Stimulated activated naive CD4-positive, alpha-beta T cell treated with Interleukin-2 at 50 U/mL for 16 hours (primary cell): ENCODE results near the gene SLC36A1.
"Not testable (repeated sequence)": the region's sequence is repeated elsewhere in the genome, so short reads cannot be mapped to it uniquely, and the experiment has no call there.

Source experiments
- DNase-seq: peaks from one replicate; lab custom pipeline; 2025; lab: John Stamatoyannopoulos, UW

The SLC36A1 gene

GRCh38 chr5:151483647-151484046 lies 36.2 kb downstream of the SLC36A1 start:
- DNase-seq, result no peak

DNA sequence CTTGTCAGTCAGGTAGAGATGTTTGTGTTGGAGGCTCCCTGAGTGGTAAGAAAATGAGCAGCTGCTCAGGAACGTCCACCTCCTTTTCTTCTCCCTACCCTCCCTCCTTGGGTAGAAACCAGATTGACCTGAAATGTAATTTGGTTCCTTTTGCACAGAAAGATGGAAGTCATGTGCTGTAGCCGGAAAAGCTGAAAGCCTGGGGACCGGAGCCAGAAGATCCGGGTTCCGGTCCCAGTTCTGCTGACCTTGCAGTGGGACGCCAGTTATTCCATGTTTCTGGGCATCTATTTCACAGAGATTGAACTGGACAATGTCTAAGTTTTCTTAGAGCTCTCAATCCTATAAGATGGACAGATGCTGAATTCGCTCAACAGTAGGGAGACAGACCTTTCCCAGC lies 40.1 kb downstream of the SLC36A1 start:
- no peak for DNase-seq

GRCh38 chr5:151490627-151491026 lies 43.2 kb downstream of the SLC36A1 start:
- DNase-seq, result no peak

DNA sequence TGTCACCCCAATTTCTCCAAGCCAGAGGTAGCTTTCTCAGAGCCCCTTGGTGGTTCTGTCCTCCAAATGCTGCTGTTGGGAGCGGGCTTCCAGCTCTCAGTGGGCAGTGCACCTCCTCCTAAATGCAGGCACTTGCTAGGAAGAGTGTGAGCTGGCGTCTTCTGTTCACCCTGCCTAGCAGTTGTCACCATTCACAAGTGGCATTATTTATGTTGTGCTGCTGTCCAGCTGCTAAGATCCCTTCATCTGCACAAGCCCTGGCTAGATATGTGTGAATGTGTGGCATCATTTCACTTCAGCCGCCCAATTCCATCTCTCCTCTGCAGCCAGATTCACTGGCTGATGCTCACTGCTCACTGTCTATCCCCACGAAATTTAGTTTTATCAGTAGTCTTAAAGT lies 43.7 kb downstream of the SLC36A1 start:
- DNase-seq, result no peak

GRCh38 chr5:151492729-151493128 lies 45.3 kb downstream of the SLC36A1 start:
- peak; percentile 1 for DNase-seq

DNA sequence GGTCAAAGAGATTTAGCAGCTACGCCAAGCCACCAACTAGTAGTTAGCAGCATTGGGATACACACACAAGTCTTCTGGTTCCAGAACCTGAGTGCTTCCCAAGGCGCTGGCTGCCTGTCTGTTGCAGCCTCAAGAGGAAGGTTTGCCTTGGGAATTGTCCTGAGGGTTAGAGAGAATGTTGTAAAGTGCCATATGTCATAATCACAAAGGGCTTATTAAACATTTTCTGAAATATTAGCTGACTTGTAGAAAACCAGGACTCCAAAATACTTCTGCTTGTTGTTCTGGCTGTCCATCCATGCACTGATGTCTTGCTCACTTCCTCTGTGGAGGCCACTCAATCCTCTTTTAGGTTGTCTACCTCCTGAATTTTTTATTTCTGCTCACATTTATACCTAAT lies 46.3 kb downstream of the SLC36A1 start:
- DNase-seq, result no peak

GRCh38 chr5:151495320-151495719 lies 47.9 kb downstream of the SLC36A1 start:
- no peak for DNase-seq

- DNase-seq, result no peak
Observed at GRCh38 chr5:151496041-151496484, 48.7 kb downstream of the SLC36A1 start.

DNA sequence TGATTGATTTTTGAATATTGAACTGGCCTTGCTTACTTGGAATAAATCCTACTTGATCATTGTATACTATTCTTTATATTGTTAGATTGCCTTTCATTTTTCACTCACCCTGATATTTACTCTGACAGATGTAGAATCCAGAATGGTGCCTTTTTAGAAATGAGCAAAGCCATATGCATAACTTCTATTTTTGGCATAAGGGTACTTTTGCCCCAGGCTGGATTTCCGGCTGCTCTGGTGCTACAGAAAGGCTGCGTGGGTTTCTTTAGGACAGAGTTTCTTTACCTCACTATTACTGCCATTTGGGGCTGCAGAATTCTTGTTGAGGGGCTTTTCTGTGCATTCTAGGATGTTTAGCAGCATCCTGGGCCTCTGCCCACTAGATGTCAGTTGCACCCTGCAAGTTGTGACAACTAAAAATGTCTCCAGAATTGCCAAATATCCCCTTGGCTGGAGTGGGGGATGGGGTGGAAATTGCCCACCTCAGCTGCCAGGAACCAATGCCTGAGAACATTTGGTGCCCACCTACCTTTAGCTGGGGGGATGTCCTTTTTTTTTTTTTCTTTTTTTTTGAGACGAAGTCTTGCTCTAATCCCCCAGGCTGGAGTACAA lies 50.1 kb downstream of the SLC36A1 start:
- DNase-seq, result no peak

DNA sequence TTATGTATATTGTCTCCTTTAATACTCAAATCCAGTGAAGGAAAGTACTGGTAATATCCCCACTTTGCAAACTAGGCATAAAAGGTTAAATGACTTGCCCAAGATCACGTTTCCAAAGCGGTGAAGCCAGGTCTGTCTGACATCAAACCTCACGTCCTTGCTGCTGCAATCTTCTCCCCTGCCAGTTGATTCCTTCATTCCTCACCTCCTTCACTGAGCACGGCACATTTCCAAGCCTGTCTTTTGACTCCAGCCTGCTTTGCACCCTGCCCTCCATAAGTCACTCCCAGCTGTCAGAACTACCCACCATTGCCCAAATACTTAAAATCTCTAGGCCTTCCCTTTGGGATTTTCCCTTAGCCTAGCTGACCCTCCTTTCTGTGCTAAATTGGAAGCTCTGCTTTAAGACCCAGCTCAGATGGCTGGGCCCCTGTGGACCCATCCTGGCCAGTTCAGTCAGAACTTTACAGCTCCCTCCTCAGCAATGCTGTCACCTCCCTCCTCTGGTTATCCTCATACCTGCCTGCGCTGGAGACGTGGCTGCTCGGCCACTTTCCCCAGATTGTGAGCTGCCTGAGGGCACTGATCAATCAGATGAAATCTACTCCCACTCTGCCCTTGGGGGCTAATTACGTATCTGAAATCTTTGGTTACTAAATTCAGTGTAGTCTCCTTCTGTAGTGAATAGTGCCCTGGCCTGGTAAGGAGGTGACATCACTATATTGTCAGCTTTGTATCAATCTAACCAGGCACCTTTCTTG lies 51.2 kb downstream of the SLC36A1 start:
- DNase-seq, result no peak

DNA sequence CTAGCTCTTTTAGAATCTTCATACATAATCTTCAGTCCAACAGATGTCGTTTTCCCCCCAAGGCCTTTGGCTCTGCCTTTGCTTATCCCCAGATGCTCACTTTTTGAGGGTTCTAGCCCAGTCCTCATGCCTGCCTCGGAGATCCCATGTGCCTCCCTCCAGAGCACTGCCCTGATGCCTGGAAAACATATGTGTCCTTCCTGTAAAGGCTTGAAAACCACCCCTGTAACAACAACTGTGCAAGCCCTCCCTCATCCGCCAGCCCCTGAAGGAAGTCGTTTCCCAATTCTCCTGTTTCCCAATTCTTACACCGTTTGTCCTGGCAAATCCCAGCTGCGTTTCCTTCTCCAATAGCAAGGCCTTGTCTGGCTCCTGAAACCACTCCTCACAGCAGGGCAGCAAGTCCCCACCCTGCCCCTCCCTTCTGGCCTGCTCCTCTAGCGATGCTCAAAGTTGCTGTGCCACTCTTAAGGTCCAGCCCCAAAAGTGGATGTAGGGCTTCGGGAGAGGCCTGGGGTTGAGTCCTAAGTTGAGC lies 52.2 kb downstream of the SLC36A1 start:
- no peak for DNase-seq

GRCh38 chr5:151504006-151504405 lies 56.6 kb downstream of the SLC36A1 start:
- no peak for DNase-seq

DNA sequence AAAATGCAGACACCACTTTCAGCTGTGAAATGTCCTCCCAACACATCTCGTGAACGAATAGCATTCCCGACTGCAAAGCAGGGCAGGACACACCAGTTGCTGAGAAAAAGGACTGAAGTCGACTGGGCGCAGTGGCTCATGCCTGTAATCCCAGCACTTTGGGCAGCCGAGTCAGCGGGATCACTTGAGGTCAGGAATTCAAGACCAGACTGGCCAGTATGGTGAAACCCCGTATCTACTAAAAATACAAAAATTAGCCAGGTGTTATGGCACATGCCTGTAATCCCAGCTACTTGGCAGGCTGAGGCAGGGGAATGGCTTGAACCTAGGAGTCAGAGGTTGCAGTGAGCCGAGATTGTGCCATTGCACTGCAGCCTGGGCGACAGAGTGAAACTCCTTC lies 60.9 kb downstream of the SLC36A1 start:
- not testable (repeated sequence) for DNase-seq

DNA sequence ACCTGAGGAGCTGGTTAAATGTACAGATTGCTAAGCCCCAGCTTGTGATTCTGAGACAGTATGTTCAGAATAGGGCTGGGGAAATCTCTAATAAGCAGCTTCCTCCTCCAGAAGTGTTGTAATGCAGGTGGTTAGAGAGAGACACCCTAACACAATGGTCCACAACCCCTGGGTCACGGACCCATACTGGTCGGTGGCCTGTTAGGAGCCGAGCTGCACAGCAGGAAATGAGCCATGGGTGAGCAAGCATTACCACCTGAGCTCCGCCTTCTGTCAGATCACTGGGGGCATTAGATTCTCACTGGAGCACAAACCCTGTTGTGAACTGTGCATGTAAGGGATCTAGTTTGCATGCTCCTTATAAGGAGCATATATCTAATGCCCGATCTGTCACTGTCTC lies 61.8 kb downstream of the SLC36A1 start:
- no peak for DNase-seq

DNA sequence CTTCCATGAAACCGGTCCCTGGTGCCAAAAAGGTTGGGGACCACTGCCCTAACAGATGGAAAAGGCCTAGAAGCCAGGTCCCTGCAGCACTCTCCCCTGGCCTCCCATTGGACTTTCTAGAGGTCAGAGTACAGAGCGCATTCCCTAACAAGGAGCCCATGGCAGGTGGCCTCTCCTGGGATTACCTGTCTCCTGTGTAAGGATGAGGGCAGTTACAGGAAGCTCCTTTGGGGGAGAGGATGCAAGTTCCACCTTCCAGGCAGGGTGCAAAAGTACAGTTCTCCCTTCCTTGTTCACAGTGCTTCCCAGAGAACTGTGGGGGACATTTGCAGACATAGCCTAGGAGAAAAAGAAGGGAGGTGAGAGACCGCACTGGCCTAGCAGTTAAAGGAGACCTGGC lies 62.4 kb downstream of the SLC36A1 start:
- DNase-seq, result no peak

DNA sequence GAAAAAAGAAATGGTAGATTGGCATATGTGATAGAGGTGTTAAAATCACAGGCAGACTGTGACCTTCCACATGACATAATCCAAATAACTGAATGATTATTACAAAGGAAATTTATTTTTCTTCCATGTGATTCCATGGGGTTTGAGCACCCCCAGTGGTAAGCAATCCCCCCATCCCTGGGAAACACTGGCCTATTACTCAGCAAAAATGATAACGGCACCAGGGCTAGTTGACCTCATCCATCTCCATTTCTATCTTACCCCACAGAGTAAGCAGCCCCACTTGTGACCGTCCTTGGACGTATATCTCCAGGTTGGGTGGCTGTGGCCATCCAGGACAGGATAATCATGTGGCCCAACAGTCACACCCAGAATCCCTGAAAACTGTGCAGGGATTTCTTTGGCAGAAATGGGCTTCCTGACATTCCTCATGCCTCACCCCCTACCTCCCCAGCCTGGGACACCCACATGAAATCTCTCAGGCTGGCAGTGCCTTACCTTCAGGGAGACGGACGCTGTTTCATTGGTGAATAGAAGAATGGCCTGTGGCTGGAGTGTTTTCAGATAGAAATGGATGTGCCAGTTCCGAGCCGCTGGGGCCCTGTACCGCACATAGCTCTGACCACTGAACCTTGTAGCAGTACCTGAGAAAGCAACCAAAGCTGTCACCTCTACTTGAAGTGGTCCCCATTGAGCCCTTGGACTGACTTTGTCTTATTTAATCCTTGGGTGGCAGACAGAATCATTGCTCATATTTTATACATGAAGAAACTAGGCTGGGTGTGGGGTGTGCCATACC lies 69.9 kb downstream of the SLC36A1 start:
- DNase-seq, result no peak

- no peak for DNase-seq
Observed at GRCh38 chr5:151520294-151520693, 72.9 kb downstream of the SLC36A1 start.

DNA sequence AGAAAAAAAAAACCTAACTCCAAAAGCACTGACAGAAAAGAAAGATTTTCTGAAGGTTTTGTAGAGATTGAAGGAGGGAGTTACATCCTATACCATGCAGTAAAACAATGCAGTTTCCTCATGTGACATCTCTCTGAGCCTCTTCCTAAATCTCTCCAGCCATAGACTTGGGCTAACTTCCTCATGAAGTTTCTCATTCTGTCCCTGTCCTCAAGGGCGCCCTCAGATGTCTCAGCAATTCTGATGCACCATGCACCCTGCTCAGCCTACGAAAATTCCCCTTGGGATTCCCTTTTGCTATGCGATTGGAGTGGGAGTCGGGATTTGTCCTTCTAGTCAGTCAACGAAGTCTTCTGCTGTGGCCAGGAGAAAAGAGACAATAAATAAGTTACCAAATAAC lies 74.8 kb downstream of the SLC36A1 start:
- no peak for DNase-seq

DNA sequence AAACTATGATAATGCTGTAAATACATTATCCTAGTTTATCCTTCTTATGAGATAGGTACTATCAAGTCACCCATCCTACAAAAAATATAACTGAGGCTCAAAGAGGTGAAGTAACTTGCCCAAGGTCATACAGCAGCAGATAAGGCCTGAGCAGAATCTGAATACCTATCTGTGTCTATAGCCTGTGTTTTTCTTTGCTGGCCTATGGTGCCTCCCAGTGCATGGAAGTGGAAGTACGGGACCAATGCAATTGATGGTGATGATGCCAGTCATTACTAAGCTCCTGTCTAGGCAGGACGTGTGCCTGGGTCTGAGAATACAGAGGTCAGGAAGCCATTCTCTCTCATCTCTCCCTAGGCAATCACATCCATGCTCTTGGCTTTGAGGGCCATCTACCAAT lies 75.9 kb downstream of the SLC36A1 start:
- no peak for DNase-seq

- DNase-seq, result no peak
Observed at GRCh38 chr5:151528153-151528552, 80.8 kb downstream of the SLC36A1 start.

- no peak for DNase-seq
Observed at GRCh38 chr5:151528996-151529395, 81.6 kb downstream of the SLC36A1 start.

DNA sequence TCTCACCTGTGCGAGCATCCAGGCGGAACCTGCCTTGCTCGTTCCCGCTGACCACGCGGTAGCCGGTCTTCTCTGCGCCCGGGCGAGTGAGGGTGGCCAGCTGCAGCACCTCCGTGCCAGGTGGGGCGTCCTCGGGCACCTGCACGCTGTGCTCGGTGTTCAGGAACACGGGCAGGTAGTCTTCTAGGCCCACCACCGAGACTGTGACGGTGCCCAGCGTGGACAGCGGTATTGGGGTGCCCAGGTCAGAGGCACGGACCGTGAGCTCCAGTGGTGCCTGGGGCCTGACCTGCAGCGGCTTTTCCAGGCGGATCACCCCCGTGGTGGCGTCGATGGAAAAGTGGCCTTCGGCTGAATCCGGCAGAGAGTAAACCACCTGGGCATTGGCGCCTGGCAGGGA lies 84.2 kb downstream of the SLC36A1 start:
- no peak for DNase-seq

DNA sequence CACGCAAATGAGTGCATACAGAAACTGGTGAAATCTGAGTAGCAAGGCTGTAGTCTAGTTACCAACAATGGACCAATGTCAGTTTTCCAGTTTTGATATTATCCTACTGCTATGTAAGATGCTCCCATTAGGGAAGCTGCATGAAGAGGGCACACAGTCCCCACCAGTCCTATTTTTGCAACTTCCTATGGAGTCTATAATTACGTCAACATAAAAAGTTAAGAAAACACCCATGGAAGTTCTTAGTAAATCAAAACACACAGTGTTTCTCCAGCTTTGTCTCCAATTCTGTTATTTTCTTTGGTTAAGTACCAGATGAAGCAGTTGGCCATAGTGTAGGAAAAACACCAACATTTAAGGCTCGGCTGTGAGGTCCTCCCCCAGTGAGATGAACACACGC lies 85.0 kb downstream of the SLC36A1 start:
- no peak for DNase-seq
